ENCODE measurements around the gene MOGAT2.
"Not testable (repeated sequence)": the region's sequence is repeated elsewhere in the genome, so short reads cannot be mapped to it uniquely, and the experiment has no call there.

Gene MOGAT2

DNA sequence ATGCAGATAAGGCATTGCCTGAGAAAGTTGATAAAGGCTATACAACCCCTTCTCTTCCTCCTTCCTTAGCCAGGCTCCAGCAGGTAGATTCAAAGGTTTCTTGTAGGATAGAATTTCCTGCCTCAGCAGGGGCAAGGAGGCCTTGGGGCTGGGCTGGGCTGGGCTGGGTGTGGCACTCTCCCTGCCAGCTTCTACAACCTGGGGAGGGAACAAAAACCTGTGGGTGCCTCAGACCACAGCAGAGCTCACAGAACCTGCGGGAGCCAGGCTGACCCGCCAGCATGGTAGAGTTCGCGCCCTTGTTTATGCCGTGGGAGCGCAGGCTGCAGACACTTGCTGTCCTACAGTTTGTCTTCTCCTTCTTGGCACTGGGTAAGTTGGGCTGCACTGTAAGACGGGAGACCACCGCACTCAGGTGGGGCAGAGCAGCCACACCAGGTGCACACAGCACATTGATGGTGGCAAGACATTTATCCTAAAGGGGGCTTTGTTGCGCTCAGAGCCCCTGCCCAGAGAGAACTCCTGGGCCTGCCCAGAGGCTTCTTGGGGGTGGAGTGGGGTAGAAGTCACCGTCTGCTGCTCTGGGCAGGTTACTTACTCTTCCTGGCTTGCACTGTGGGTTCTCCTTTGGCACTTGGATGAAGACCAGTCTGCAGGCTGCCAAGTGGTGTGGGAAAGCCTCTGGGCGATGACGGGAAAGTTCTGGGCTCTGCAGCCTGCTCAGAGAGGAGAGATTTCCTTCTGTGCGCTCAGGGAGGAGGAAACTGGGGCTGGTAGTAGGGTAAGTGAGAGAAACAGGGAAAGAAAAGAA is at the start of gene MOGAT2:
MOGAT2 (plus strand) TSS at position 231 of the 811 bp plus-strand sequence; CDS start at position 282, 51 bp downstream.
- no peak for DNase-seq (ENCODE audit: low spot score)

DNA sequence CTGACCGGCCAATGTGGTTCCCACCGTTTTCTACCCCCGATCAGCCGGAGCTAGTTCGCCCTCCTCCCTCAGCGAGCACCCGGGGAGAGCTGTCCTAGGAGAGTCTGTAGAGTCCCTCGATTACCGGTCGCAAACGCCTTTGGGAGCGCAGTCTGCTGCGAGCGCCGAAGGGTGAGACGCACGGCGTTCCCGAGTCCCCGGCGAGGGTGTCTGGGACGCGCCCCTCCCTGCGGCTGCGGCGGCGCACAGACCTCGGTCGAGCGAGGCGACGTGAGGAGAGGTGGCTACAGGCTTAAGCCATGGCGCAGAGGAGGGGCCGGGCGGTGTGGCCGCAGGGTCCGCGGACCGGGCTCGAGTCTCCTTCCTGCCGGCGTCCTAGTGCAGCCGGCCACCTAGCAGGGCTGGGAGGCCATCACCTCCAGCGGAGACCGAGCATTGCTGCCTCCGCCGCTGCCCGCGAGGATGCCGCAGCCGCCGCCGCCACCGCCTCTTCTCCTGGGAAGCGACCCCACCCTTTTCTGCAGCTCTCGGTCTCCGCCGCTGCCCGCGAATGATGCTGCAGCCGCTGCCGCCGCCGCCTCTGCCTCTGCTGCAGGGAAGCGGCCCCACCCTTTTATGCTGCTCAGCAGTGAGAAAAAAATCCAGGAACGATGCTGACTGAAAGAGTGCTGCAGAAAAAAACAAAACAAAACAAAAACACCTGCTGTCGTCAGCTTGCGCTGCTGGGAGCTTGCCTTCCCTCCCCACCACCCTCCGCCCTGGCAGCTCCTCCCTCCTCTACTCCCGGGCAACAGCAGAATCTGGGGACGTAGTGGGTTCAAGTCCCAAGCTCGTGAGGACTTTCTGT is 49.0 kb upstream of the MOGAT2 start, which contains the start of gene MAP6:
MAP6 (minus strand) TSS at position 588 of the 847 bp plus-strand sequence. CDS start 669 bp downstream, outside the sequence.
- peak; percentile 32 for DNase-seq (ENCODE audit: low spot score)

DNA sequence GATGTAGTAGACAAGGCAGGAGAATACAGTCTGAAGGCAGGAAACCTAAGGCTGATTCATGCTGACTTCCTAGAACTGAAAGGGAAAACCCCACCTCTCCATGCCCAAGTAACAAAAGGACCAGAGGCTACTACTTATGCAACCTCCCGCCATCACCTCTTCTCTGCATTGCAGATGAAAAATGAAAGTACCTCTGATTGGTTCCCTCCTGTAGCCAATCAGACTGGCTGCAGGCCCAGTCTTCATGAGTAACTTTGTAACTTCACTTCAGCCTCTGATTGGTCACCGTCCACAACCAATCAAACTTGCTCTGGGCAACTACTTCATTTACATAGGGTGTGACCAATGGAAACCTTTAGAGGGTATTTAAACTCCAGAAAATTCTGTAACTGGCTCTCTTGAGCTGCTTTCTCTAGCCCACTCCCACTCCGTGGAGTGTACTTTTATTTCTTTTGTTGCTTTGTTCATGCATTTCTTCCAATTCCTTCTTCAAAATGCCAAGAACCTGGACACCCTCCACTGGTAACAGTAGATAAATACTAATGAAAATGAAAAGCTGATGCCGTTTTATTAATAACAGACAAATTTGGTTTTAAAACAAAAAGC is 43.6 kb upstream of the MOGAT2 start:
- no peak for DNase-seq (ENCODE audit: low spot score)

- DNase-seq (ENCODE audit: low spot score), result no peak
Observed at GRCh38 chr11:75677275-75677674, 40.4 kb upstream of the MOGAT2 start.

DNA sequence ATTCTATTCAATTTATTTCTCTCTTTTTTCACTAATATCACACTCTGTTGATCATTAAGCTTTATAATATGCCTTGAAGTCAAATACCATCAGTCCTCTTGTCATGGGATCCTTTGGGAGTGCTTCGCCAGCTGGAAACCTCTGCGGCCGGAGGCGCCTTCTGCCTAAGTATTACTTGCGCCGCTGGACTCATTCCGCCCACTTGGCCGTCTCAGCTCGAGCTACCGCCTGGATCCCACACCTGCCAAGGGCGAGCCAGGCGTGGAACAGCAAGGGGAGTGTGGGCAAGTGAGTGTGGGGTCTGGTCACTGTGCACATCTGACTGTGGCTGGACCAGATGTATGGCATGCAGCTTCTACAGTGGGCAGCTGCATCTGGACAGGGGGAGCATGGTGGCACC is 39.7 kb upstream of the MOGAT2 start:
- DNase-seq (ENCODE audit: low spot score), result no peak

GRCh38 chr11:75678620-75679259 is 38.9 kb upstream of the MOGAT2 start:
- no peak for DNase-seq (ENCODE audit: low spot score)

GRCh38 chr11:75679566-75679965 is 38.1 kb upstream of the MOGAT2 start:
- DNase-seq (ENCODE audit: low spot score), result no peak

- DNase-seq (ENCODE audit: low spot score), result not testable (repeated sequence)
Observed at GRCh38 chr11:75683856-75684255, 33.8 kb upstream of the MOGAT2 start.

DNA sequence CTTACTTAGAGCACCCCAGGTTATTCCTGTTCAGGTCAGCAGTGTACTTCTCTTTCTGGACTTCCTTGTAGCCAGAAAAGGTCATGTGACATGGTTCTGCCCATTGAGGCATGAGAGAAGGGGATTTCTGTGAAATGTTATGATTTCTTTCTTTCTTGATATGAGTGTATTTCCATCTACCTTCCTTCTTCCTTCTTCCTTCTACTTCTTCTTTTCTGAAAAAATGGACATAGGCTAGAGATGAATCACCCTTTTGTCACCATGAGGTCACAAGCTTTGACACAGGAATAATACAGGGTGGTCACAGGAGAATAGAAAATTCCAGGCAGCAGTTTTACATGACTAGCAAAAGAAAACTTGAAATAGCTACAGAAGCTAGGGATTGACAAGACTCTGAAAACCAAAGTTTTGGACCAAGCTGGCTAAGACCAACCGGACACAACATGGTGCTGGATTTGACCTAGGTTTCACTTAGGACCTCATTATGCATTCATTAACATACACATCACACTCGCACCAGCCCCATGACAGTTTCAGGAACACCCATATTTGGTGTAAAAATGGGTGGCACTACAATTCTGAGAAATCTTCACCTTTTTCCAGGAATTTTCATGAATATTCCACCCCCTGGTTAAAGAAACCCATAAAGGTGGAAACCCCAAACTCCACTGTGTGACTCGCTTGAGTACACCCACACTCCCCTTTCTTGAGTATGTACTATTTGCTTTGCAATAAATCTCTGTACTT is 27.6 kb upstream of the MOGAT2 start:
- no peak for DNase-seq (ENCODE audit: low spot score)

- no peak for DNase-seq (ENCODE audit: low spot score)
Observed at GRCh38 chr11:75691804-75692203, 25.8 kb upstream of the MOGAT2 start.

DNA sequence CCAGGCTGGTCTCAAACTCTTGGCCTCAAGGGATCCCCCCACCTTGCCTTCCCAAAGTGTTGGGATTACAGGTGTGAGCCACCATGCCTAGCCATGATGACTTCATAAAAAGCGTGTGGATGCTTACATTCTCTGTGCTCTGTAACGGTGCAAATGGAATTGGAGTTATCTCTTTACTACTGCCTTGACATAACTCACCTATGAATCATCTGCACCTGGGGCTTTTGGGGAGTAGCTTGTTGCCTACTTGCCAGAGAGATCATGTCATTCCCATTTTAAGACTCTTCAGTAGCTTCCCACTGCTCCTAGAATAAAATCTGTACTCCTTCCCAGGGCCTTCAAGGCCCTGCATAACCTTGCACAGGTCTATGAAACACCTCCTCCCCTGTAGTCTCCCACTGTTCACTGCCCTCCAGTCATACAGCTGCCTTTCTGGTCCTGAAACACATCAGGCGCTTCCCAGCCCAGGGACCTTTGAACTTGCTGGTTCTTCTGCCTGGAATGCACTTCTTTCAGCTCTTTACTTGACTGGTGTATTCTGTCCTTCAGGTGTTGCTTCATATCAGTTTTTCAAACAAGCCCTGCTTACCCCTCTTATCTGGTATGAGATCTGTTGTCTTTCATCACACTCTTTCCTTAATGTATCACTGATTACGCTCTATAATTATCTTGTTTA is 19.6 kb upstream of the MOGAT2 start:
- DNase-seq (ENCODE audit: low spot score), result no peak

DNA sequence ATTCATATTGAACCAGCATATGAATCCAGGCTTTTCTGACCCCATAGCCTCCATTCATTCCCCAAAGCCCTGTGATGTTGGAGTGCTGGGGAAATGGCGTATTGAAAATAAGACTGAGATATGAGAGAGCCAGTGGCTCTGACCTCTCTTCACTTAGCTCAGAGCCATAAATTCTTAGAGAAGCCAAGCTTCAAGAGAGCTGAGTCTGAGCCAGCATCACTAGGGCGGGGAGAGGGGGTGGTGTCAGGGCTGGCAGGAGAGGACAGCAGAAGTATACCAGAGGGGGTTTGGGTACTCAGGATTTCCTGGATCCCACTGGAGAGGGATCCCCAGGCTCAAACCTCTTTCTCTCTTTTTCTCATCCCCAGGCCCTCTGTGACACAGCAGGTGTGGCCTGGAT is 16.7 kb upstream of the MOGAT2 start:
- DNase-seq (ENCODE audit: low spot score), result no peak

GRCh38 chr11:75703695-75704237 is 13.9 kb upstream of the MOGAT2 start:
- DNase-seq (ENCODE audit: low spot score), result no peak

- no peak for DNase-seq (ENCODE audit: low spot score)
Observed at GRCh38 chr11:75705541-75705940, 12.1 kb upstream of the MOGAT2 start.

GRCh38 chr11:75706260-75706729 is 11.3 kb upstream of the MOGAT2 start:
- DNase-seq (ENCODE audit: low spot score), result peak; percentile 62

- DNase-seq (ENCODE audit: low spot score), result no peak
Observed at GRCh38 chr11:75714211-75714610, 3.4 kb upstream of the MOGAT2 start.

DNA sequence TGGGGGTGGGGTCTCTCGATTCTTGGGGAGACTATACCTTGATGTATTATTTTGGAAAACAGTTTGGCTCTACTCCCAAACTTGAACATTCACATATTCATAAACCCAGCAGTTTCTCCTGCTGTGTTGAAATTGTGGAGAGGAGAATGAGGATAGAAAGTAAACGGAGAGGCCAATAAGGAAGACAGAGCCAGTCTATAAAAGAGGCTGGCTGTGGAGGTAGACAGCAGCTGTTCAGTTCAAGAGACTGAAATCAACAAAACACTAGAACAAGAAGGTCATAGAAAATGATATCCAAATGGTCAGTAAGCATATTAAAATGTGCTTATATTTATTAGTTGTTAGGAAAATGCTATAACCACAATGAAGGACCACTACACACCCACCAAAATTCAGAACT is 1.9 kb upstream of the MOGAT2 start:
- no peak for DNase-seq (ENCODE audit: low spot score)

DNA sequence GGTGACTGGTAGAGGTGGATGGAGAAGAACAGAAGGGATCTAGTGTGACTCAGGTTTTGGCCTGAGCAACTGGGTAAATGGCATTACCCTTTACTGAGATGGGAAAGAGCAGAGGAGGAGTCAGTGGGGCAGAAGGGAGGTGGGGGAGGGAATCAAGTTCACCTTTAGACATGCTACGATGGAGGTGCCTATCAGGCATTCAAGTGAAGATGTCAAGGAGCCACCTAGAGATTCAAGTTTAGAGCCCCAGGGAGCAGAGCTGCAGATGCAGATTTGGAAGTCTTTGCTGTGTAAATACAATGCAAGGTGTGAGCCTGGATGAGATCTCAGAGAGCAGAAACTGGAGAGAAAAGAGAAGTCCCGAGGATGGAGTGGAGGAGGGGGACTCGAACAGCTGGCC is 979 bp upstream of the MOGAT2 start:
- DNase-seq (ENCODE audit: low spot score), result no peak

DNA sequence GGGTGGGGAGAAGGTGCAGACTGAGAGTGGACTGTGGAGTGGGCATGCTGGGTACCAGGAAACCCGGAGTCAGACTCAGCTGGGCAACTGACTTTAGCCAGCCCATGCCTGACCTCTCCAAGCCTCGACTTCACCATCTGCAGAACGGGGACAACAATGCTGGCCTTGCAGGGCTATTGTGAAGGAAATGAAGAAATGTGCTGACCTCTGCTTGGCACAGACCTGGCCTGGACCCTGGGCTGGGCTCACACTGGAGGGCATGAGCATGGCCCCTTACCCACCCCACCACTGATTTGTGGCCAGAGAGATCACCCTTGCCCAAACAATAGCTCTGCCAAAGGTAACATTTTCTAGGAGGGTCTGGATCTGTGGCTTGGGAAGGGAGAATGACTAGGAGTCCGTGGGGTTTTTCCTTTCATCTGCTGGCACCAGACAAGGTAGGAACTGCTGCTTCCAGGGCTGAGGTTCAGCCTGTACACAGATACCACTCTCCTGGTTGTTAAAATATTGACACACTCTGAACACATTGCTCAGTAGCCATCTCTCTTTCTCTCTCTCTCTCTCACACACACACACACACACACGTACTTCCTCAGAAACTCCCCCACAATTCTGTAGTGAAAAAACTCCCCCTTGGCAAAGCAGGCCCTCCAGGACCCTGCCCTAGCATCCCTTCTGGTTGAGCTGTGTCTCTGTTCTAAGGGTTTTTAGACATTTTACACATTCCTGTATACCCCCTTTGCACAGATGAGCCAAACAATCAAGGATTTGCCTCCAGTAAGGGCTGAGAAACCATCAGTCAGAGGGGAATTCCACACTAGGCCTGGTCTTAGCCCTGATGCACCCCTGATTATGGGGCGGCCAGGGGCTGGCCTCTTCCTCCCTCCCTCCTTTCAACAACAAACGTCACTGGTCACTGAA is 1.0 kb downstream of the MOGAT2 start:
- no peak for DNase-seq (ENCODE audit: low spot score)

Measured in pons (tissue), 1 donor.